Measurements from ENCODE around the gene STAT4.

- TF ChIP-seq CTCF (IDR thresholded peaks at IDR 0.05; ENCODE audit: low read depth, low read length, poor library complexity, severe bottlenecking) (no peak), EZH2phosphoT487 (IDR thresholded peaks at IDR 0.05; ENCODE audit: borderline replicate concordance, low read length) (no peak)
Observed at GRCh38 chr2:191037351-191037750, 113.4 kb downstream of the STAT4 start.
